HG02852 (cell line): ENCODE data around the gene SMTNL2.
"Not testable (repeated sequence)": the region's sequence is repeated elsewhere in the genome, so short reads cannot be mapped to it uniquely, and the experiment has no call there.

Experiments
- ATAC-seq: cut with Tn5 transposase; IDR thresholded peaks from one replicate; pipeline ENCODE4 v1.9.1; 2021; ENCODE audit warnings: mild to moderate bottlenecking, moderate library complexity; ENCODE audit not compliant: unreplicated experiment

Gene SMTNL2

GRCh38 chr17:4583206-4583605 is 1.1 kb upstream of the SMTNL2 start:
- no peak for ATAC-seq

- ATAC-seq = no peak
These were observed 588 bp upstream of the SMTNL2 start for GRCh38 chr17:4583782-4584100.

GRCh38 chr17:4584917-4585637 is 748 bp downstream of the SMTNL2 start:
- no peak for ATAC-seq

GRCh38 chr17:4585638-4585994 is 1.3 kb downstream of the SMTNL2 start:
- ATAC-seq = no peak

GRCh38 chr17:4586043-4586442 is 1.7 kb downstream of the SMTNL2 start:
- ATAC-seq = no peak

GRCh38 chr17:4587195-4587594 is 2.9 kb downstream of the SMTNL2 start:
- ATAC-seq = no peak

DNA sequence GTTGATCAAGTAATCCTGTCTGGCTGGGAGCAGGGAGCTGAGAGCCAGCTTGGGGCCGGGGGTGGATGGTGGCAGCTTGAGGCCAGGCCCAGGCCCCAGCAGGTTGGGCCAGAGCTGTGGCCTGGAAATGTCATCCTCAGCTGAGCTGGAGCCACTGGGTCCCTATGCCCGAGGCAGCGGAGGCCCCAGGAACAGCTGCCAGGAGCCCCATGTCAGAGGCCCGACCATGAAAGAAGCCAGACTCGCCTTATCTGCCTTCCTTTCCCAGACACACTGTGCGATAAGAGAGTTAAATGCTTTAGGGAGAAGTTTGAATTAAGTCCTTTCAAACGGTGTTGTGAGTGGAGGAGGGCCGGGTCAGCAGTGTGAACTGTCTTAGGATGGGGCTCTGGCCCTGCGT is 3.5 kb downstream of the SMTNL2 start:
- no peak for ATAC-seq

GRCh38 chr17:4588391-4588790 is 4.1 kb downstream of the SMTNL2 start:
- ATAC-seq = no peak

GRCh38 chr17:4588898-4589625 is 4.7 kb downstream of the SMTNL2 start:
- no peak for ATAC-seq

GRCh38 chr17:4590042-4590441 is 5.7 kb downstream of the SMTNL2 start:
- ATAC-seq = not testable (repeated sequence)

DNA sequence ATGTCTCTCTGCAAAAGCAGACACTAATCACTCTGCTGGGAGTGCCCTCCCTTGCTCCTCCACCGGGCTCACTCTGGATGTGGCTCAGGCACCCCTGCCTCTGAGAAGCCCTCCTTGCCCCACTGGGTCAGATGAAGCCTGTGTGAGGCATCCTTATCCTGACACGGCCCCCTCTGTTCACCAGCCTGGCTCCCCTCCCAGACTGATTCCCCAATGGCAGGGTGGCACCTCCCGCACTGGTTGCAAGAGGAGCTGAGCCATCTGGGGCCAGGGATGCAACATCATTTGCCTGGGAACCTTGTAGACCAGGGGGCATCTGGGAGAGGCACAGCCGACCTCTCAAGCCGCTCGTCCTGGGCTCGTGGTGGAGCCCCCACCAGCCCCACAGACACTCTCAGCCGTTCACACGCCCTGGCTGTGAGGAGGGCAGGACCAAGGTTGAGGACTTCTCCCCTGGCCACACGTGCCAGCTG is 6.7 kb downstream of the SMTNL2 start:
- no peak for ATAC-seq

- no peak for ATAC-seq
These were observed 7.2 kb downstream of the SMTNL2 start for GRCh38 chr17:4591529-4591928.

GRCh38 chr17:4592240-4593005 is 8.1 kb downstream of the SMTNL2 start:
- ATAC-seq = no peak

GRCh38 chr17:4593021-4593421 is 8.7 kb downstream of the SMTNL2 start:
- ATAC-seq = no peak

GRCh38 chr17:4594406-4594805 is 10.1 kb downstream of the SMTNL2 start:
- no peak for ATAC-seq

GRCh38 chr17:4594931-4595684 is 10.8 kb downstream of the SMTNL2 start:
- no peak for ATAC-seq

- ATAC-seq = not testable (repeated sequence)
These were observed 11.5 kb downstream of the SMTNL2 start for GRCh38 chr17:4595685-4596342.

DNA sequence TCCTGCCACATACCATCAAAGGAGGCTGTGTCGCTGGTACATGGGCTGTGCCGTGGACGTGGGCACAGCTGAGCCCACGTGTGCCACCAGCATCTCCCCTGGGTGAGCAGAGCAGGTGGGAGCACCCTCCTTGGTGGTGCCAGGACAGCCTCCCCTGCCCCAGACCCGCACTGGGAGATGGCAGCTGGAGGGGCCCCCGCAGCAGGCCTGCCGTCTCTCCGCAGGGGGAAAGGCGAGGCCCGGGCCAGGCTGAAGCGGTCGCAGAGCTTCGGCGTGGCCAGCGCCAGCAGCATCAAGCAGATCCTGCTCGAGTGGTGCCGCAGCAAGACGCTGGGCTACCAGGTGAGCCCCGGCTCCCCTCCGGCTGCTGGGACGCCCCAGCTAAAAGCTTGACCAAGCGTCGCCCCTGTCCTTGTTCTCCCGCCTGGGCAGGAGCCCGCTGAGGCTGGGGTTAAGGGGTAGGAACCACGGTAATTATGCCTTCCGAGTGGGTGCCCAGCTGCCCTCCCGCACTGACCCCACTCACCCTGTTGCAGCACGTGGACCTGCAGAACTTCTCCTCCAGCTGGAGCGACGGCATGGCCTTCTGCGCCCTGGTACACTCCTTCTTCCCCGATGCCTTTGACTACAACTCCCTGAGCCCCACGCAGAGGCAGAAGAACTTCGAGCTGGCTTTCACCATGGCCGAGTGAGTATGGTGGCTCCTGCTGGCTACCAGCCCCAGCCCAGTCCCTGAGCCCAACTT is 12.5 kb downstream of the SMTNL2 start:
- ATAC-seq = no peak

DNA sequence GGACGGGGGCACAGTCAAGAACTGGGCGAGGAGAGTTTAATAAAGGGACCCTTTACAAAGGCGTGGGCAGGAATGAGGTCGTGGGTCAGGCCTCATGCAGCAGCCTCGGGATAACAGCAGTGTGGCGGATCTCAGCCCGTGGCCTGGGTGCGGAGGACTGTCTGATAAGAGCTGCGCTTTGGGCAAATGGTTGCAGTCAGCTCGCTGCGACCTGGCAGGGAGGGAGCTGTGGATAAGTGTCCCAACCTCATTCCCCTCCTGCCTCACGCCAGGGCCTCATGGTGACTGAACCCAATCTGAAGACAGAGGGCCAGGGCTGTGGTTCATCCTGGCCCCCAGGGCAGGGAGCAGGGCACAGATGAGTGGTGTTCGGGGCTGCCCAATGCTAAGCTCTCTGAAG is 13.6 kb downstream of the SMTNL2 start:
- no peak for ATAC-seq
